ENCODE data around the gene PKN2.

GRCh38 chr1:88763649-88764406, 79.8 kb downstream of the PKN2 start:
- TF ChIP-seq EZH2 (IDR thresholded peaks at IDR 0.05) (no peak), POLR2AphosphoS5 (IDR thresholded peaks at IDR 0.05; ENCODE audit: borderline replicate concordance, low read depth, low read length) (no peak)

All from SK-N-MC (cell line).